ENCODE data around the gene RAB40A. TPM values are rescaled to one million over a fixed set of nuclear protein-coding genes. Genes with fewer than 3 reads are reported as not detected.

Gene RAB40A
- total and polyA plus RNA-seq, 10 of the 15 experiments (the other 5 are each of a cell fraction or from before 2014, with no cell fraction given), result 0.10 to 0.42 (median 0.26) TPM

- no peaks in the 10 kb centered on the region for H3K79me2 ChIP-seq (ENCODE audit: control insufficient read depth, insufficient read depth, low read length)
- ChIA-PET SMC1A (ENCODE audit: uncharacterized antibody, unreplicated experiment) (interaction anchor here (1.0 kb wide), 1 partner anchor 134 kb away, joined by 3 read pairs; no protein-coding TSS in a partner anchor), CTCF (interaction anchor here (1.6 kb wide), 1 partner anchor 22 kb away, joined by 8 read pairs; no protein-coding TSS in a partner anchor), RAD21 (ENCODE audit: unreplicated experiment) (interaction anchor here (0.6 kb wide), 1 partner anchor 141 kb away, joined by 3 read pairs; no protein-coding TSS in a partner anchor), POLR2A (no interaction called here)
- DNase-seq (ENCODE audit: low read depth, low spot score) (no peak), FAIRE-seq (no peak), ATAC-seq (no peak)
- no peak overlapping the region for H3K9ac ChIP-seq (ENCODE audit: control insufficient read depth, insufficient read depth, low read length)
- intact Hi-C loops (cut with micrococcal nuclease; ENCODE audit: unreplicated experiment), result no loop called here
- H3K4me2 ChIP-seq (ENCODE audit: control insufficient read depth, insufficient read depth), result no peak overlapping the region
- no peaks in the 10 kb centered on the region for H3K4me1 ChIP-seq (ENCODE audit: control insufficient read depth, insufficient read depth, low read length)
- no peak overlapping the region for H3K27ac ChIP-seq (ENCODE audit: control insufficient read depth, insufficient read depth)
- H3K4me3 ChIP-seq, result no peak overlapping the region
- H3K36me3 ChIP-seq (ENCODE audit: control insufficient read depth in 2 of 2, insufficient read depth in 2 of 2, low read length in 1 of 2), result no peaks in the 10 kb centered on the region
- 21% methylated on average over 2 of the region's 2 CpGs for WGBS (ENCODE audit: insufficient coverage, insufficient replicate concordance, low lambda C conversion rate, missing lambda C conversion rate)
- H3K27me3 ChIP-seq (replicated peaks in 1 of 2; ENCODE audit: control insufficient read depth in 2 of 2, insufficient read depth in 2 of 2, low read length in 1 of 2), result no peaks in the 10 kb centered on the region; a peak in 1 of 4 replicates
- no peaks in the 10 kb centered on the region for H3K9me3 ChIP-seq (replicated peaks; ENCODE audit: control insufficient read depth, insufficient read depth, low read length)
- in situ Hi-C loops (cut with MboI), result loop anchor here (10.0 kb wide), 1 partner anchor 123 kb away; no protein-coding TSS in a partner anchor
- no TSS peak for BruUV-seq (replicated peaks)
- no peak for TF ChIP-seq TBL1XR1 (IDR thresholded peaks at IDR 0.05; ENCODE audit: low read depth, low read length)
- no peak for TF ChIP-seq BMI1 (IDR thresholded peaks at IDR 0.05; ENCODE audit: borderline replicate concordance)
- TF ChIP-seq RUNX3 (IDR thresholded peaks at IDR 0.05; ENCODE audit: low read length), result no peak
- no peak for TF ChIP-seq EZH2 (IDR thresholded peaks at IDR 0.05; ENCODE audit: borderline replicate concordance, control insufficient read depth, low read depth, low read length)
- TF ChIP-seq RCOR1 (conservative IDR thresholded peaks at IDR 0.05; ENCODE audit: low read depth, low read length), result no peak
- no peak for TF ChIP-seq TCF12 (IDR thresholded peaks at IDR 0.05; ENCODE audit: low read depth, low read length)
- no peak for TF ChIP-seq NR2C2 (IDR thresholded peaks at IDR 0.05; ENCODE audit: borderline replicate concordance, control insufficient read depth, insufficient read length, low read depth)
- TF ChIP-seq SUPT20H (IDR thresholded peaks at IDR 0.05; ENCODE audit: borderline replicate concordance, control insufficient read depth, low read depth, low read length), result no peak
- no peak for TF ChIP-seq YY1 (IDR thresholded peaks at IDR 0.05; ENCODE audit: low read depth, low read length)
- no peak for TF ChIP-seq BCL11A (IDR thresholded peaks at IDR 0.05; ENCODE audit: low read depth, low read length)
- no peak for TF ChIP-seq BHLHE40 (IDR thresholded peaks at IDR 0.05; ENCODE audit: borderline replicate concordance in 1 of 2, low read depth in 2 of 2, low read length in 1 of 2)
- no peak for TF ChIP-seq PAX5 (IDR thresholded peaks at IDR 0.05; ENCODE audit: borderline replicate concordance, low read depth, low read length)
- no peak for TF ChIP-seq EED (IDR thresholded peaks at IDR 0.05; ENCODE audit: low read depth)
- no peak for TF ChIP-seq STAT3 (IDR thresholded peaks at IDR 0.05; ENCODE audit: low read depth, low read length)
- TF ChIP-seq POU2F2 (IDR thresholded peaks at IDR 0.05; ENCODE audit: borderline replicate concordance, low read depth, low read length), result no peak
- H2AFZ ChIP-seq (ENCODE audit: control insufficient read depth, low read depth, low read length), result no peak overlapping the region
- H4K20me1 ChIP-seq (ENCODE audit: control insufficient read depth, insufficient read depth), result no peaks in the 10 kb centered on the region
Measured at GRCh38 chrX:103467887-103468286, 51.4 kb downstream of the RAB40A start.

Data from GM12878 (cell line).